ENCODE measurements around the gene UBE2QL1. TPM values are rescaled to one million over a fixed set of nuclear protein-coding genes. Genes with fewer than 3 reads are reported as not detected.

Gene UBE2QL1
- total RNA-seq, 1 donor from 2014 or later, result not detected

GRCh38 chr5:6480133-6481051, 31.7 kb downstream of the UBE2QL1 start:
- ATAC-seq, result no peak

- no peak for ATAC-seq
These were observed 34.1 kb downstream of the UBE2QL1 start for GRCh38 chr5:6482735-6483134.

DNA sequence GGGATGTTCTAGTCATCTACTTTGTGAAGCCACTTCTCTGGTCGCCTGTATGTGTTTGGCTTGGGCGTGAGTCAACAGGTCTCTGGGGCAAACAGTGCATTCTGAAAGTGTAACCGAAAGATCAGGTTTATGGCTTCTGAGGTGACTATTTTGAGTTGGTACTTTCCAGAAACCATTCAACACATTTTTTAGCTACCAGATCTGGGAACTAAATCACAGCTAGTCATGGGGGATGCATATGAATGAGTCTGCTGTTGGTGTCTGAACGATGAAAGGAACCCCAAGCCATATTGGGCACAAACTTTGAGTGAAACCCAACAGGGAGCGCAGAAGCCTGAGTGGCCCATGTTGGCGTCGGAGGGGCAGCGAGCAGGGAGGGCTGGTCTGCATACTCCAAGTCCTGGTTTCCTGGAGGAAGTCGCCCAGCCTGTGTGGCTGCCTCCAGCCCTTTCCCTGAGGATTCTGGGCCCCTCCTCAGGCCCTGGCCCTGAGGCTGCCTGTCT, 35.3 kb downstream of the UBE2QL1 start:
- ATAC-seq, result no peak

DNA sequence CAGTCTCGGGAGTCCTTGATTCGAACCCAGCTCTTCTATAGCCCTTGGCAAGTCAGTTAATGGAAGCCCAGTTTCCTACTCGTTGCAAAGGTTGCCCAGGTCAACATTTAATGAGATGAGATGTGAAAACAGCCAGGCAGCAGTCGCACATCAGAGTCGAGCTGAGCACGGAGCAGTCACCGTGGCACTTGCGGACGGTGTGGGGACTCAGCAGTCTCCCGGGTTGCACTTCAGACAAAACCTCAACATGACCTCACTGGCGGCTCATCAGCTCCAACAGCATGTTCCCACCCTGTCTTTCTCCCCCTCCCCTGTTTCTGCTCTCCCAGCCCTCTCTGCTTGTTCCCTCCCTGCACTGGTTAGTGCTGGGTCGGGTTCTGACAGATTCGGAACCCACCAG, 35.8 kb downstream of the UBE2QL1 start:
- ATAC-seq, result no peak

- ATAC-seq, result no peak
These were observed 36.2 kb downstream of the UBE2QL1 start for GRCh38 chr5:6484899-6485298.

DNA sequence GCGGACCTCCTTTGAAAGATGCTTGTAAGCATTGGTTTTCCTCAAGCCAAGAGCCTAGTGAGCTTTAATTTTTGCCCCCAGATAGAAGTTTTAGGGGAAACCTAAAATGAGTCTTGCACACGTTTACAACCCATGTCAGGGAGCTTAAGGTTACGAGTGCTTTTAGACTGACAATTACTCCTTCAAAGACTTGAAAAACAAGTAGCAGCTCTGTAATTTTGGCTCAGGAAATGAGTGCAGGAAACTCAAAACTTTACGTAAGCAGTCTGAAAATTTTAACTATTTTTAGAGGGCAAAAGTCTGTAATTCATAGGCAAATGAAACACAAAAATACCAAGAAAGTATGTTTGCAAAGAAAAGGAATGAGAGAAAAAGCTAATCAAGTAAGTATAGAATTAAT, 36.8 kb downstream of the UBE2QL1 start:
- no peak for ATAC-seq

DNA sequence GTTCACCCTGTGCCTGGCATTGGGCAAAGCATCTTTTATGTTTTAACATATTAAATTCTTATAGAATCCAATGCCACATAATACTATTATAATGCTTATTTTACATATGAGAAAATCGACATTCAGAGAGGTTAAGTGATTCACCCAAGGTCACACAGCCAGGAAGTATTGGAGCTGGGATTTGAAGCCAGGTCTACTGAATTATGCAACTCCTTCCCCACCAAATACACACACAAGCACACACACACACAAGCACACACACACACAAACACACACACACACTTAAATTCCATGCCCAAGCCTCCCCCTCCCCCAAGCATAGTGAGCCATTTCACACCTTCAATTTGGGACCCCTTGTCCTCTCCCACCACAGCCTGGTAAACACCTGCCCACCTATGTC, 37.4 kb downstream of the UBE2QL1 start:
- no peak for ATAC-seq

- ATAC-seq, result no peak
These were observed 38.4 kb downstream of the UBE2QL1 start for GRCh38 chr5:6487081-6487480.

DNA sequence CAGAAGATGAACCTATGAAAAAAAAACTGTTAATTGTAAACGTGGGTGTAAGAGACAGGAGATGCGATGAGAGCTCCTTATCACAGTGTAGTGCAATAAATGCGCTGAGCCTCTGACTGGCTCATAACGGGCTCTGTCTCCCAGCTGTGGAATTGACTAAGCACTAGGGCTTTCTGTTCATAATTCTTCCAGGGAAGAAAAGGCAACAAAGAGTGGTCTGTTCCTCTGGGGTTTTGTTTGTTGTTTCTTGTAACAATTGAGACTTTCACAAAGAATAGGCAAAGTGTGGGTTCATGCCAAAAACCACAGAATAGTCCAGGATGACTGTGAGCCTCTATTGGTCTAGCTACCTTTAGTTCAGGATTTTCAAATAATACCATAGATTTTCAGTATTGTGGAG, 39.4 kb downstream of the UBE2QL1 start:
- no peak for ATAC-seq

GRCh38 chr5:6489643-6490185, 41.1 kb downstream of the UBE2QL1 start:
- ATAC-seq, result no peak

DNA sequence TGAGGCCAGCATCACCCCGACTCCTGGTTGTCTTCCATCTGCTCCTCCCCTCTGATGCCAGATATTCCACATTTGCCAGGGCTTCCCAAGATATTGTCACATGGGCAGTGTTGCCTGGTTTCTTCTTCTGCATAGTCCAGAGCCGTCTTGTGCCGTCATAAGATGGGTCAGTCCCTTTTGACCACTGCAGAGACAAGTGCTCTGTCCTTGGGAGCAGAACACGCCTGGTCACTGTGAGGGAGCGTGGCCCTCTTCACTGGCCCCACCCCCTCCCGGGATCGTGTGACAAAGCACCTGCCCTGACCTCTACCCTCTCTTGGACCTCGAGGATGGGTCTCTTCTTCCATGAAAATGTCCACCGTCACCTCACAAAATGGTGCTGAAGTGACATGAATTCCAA, 41.6 kb downstream of the UBE2QL1 start:
- no peak for ATAC-seq

- no peak for ATAC-seq
These were observed 42.0 kb downstream of the UBE2QL1 start for GRCh38 chr5:6490693-6491092.

GRCh38 chr5:6491196-6491918, 42.7 kb downstream of the UBE2QL1 start:
- ATAC-seq, result no peak

DNA sequence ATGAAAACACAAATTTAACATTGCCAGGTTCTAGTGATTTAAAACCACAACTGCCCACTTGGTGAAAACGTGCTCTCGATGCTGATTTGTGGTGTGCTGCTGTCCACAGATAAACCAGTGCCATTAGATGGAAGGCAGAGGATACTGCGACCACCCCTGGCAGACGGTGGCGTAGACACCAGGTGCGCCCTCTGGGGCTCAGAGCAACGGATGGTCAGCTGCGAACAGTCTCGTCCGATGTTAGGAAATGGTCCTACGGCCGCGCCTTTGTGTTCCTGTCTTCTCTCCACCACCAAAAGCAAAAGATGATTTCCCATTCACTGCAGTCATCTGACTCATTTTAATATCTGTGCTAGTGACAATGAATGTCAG, 43.2 kb downstream of the UBE2QL1 start:
- ATAC-seq, result no peak

DNA sequence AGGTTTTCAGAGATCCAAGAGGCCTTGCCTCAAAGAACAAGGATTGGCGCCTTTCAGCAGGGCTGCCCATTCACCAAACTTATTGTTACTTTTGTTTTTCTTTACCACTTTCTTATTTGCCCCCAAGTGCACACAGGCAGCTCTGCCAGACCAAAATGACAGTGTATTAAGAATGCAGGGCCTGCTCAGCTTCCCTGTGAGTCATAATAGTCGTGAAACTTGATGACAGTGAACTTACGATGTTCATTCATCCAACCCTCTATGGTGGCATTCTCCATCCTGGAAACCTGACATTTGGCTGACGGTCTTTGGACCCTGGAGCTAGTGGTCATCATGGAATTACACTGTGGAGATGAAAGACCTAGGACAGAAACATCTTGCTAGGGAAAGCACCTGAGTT, 44.3 kb downstream of the UBE2QL1 start:
- ATAC-seq, result no peak

GRCh38 chr5:6493681-6494454, 45.2 kb downstream of the UBE2QL1 start:
- no peak for ATAC-seq

GRCh38 chr5:6494939-6495338, 46.3 kb downstream of the UBE2QL1 start:
- ATAC-seq, result no peak

- ATAC-seq, result no peak
These were observed 47.0 kb downstream of the UBE2QL1 start for GRCh38 chr5:6495433-6496206.

- ATAC-seq, result no peak
These were observed 47.5 kb downstream of the UBE2QL1 start for GRCh38 chr5:6496207-6496584.

GRCh38 chr5:6496636-6497035, 48.0 kb downstream of the UBE2QL1 start:
- no peak for ATAC-seq

DNA sequence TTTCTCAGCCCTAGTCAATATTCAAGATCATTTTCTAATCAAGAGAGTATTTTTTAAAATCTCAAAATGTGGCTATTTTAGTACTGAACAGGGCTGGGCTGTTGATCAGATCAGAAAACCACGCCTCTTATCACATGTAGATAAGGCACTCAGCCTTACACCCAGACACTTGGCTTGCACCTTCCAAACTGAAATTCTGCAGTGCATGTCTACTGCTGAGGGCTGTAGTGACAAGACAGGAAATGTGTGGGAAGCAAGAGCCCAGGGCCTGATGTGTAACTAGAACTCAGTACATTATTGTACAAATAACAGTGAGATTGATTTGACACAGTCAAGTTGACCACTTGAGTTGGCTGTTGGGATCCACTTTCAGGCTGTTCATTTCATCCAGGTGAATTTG, 48.6 kb downstream of the UBE2QL1 start:
- no peak for ATAC-seq

GRCh38 chr5:6498968-6499367, 50.3 kb downstream of the UBE2QL1 start:
- no peak for ATAC-seq
